Measurements from ENCODE around the gene SNX9.
"Not testable (repeated sequence)": the region's sequence is repeated elsewhere in the genome, so short reads cannot be mapped to it uniquely, and the experiment has no call there.

The SNX9 gene

DNA sequence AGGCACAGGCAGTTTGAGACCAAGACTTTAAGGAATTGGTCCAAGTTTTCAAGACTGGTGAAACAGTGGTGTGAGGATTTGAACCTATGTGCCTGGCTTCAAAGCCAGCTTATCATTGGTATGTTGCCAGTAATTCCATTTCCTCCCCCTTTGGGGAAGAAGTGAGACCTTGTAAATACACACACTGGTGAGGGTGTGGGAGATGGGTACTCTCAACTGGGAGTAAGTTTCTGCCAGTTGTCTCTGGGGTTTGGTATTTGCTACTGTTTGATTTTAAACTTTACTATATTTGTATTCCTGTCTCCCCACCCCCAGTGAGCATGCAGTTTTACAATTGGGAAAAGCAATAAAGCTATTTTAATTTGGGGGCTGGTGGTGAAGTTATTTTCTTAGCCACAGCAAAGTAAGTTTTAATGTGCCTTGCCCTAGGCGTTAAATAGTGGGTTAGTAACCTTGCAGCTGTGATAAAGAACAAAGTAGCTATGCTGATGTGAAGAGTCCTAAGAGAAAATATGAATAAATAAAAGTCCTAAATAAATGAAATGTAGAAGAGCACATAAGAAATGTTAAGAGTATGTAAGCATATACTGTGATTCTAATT, 31.0 kb downstream of the SNX9 start:
- Mint-ChIP-seq H3K4me3 (no peak overlapping the region), H3K4me1 (ENCODE audit: low read depth) (peaks cover 62% of the 10 kb centered on the region), H3K36me3 (ENCODE audit: low read depth) (peaks cover 60% of the 10 kb centered on the region), H3K27me3 (no peaks in the 10 kb centered on the region), H3K9me3 (peaks cover 25% of the 10 kb centered on the region), H3K27ac (no peak overlapping the region)
- no peak for DNase-seq

DNA sequence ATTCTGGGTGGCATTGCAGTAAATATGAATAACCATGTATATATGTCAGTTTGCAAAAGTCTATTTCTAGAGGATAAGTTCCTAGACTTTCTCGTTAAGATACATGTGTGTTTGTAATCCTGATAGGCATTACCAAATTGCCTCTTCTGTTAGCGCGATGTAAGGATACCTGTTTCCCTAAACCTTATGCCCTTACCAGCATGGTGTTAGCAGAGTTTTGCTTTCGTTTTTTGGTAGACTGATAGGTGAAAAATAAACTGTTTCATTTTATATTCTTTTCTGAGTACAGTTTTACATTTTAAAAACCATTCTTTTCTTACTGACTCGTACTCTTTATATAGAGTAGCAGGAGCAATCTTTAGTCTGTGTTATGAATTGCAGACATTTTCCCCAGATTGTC, 32.3 kb downstream of the SNX9 start:
- Mint-ChIP-seq H3K4me3 (no peak overlapping the region), H3K4me1 (ENCODE audit: low read depth) (peaks cover 60% of the 10 kb centered on the region), H3K36me3 (ENCODE audit: low read depth) (peaks cover 52% of the 10 kb centered on the region), H3K27me3 (no peaks in the 10 kb centered on the region), H3K27ac (no peak overlapping the region), H3K9me3 (peaks cover 25% of the 10 kb centered on the region)
- DNase-seq, result no peak

DNA sequence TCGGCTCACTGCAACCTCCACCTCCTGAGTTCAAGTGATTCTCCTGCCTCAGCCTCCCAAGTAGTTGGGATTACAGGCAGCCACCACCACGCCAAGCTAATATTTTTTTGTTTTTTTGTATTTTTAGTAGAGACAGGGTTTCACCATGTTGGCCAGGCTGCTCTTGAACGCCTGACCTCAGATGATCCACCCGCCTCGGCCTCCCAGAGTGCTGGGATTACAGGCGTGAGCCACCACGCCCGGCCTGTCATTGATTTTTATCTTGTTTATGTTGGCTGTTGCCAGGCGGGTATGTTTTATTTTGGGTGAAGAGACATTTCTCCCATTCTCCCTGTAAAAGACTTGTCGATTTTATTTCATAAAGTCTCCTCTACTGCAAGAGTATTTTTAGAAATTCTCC, 32.8 kb downstream of the SNX9 start:
- H3K27me3 Mint-ChIP-seq, H3K4me3 Mint-ChIP-seq, DNase-seq, H3K27ac Mint-ChIP-seq: not testable (repeated sequence)
- Mint-ChIP-seq H3K4me1 (ENCODE audit: low read depth) (peaks cover 65% of the 10 kb centered on the region), H3K9me3 (peaks cover 25% of the 10 kb centered on the region), H3K36me3 (ENCODE audit: low read depth) (peaks cover 52% of the 10 kb centered on the region)

DNA sequence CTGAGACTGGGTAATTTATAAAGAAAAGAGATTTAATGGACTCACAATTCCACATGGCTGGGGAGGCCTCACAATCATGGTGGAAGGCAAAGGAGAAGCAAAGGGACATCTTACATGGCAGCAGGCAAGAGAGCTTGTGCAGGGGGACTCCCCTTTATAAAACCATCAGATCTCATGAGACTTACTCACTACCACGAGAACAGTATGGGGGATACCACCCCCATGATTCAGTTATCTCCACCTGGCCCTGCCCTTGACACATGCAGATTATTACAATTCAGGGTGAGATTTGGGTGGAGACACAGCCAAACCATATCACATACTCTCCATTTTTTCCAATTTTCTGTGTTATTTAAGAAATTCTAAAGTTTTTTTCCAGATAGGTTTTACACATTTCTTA, 35.6 kb downstream of the SNX9 start:
- H3K4me3 Mint-ChIP-seq, H3K27ac Mint-ChIP-seq, H3K27me3 Mint-ChIP-seq, DNase-seq: not testable (repeated sequence)
- Mint-ChIP-seq H3K4me1 (ENCODE audit: low read depth) (peaks cover 75% of the 10 kb centered on the region), H3K9me3 (peaks cover 11% of the 10 kb centered on the region), H3K36me3 (ENCODE audit: low read depth) (peaks cover 34% of the 10 kb centered on the region)

DNA sequence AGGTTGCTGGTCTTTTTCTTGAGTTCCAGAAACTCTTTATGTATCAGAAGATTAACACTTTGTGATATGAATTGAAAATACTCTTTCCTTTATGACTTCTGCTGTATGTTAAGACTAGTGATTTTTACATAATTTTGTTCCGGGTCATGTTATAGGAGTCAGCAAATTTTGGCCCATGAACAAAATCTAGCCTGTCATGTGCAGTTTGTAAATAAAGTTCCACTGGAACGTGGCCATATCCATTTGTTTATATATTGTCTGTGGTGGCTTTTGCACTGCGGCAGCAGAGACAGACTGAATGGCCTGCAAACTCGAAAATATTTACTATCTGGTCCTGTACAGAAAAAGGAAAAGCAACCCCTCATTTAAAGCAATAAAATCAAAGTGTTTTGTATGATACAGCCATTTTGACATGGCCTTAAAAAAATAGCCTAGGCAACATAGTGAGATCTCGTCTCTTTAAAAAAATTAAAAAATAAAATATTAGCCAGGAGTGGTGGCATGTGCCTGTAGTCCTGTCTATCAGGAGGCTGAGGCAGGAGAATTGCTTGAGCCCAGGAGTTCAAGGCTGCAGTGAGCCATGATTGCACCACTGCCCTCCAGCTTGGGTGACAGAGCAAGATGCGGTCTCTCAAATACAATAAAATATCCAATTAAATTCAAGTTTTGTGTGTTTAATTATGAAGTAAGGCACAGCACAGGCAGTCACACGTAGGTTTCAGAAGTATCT, 36.9 kb downstream of the SNX9 start:
- no peak overlapping the region for H3K4me3 Mint-ChIP-seq
- peaks cover 33% of the 10 kb centered on the region for H3K36me3 Mint-ChIP-seq (ENCODE audit: low read depth)
- DNase-seq, result no peak
- H3K9me3 Mint-ChIP-seq, result peaks cover 7% of the 10 kb centered on the region
- peak overlapping the region; percentile 44 for H3K27ac Mint-ChIP-seq
- H3K27me3 Mint-ChIP-seq, result no peaks in the 10 kb centered on the region
- H3K4me1 Mint-ChIP-seq (ENCODE audit: low read depth), result peaks cover 73% of the 10 kb centered on the region

DNA sequence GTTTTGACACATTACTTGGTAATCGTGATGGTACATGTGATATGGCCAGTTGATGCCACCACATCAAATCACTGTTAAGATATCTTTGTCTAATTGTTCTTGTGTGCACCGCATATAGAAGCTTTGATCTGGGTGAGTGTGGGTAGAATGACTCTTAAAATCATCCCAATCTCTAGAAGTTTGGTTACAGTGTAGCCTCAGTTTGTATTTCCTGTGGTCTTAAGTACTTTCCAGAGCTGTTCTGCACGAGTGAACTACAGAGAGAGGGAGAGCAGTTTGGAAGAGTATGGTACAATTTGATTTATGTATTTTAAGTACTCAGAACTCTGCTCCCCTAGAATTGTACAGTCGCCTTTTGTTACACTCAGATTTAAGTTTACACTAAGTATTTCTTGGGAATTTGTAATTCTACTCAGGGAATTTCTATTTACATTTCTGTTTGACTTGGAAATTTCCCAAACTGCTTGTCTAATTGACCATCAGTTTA, 37.5 kb downstream of the SNX9 start:
- H3K9me3 Mint-ChIP-seq, result peaks cover 6% of the 10 kb centered on the region
- peaks cover 34% of the 10 kb centered on the region for H3K36me3 Mint-ChIP-seq (ENCODE audit: low read depth)
- peaks cover 70% of the 10 kb centered on the region for H3K4me1 Mint-ChIP-seq (ENCODE audit: low read depth)
- peak overlapping the region; percentile 44 for H3K27ac Mint-ChIP-seq
- no peak overlapping the region for H3K4me3 Mint-ChIP-seq
- DNase-seq, result no peak
- no peaks in the 10 kb centered on the region for H3K27me3 Mint-ChIP-seq

DNA sequence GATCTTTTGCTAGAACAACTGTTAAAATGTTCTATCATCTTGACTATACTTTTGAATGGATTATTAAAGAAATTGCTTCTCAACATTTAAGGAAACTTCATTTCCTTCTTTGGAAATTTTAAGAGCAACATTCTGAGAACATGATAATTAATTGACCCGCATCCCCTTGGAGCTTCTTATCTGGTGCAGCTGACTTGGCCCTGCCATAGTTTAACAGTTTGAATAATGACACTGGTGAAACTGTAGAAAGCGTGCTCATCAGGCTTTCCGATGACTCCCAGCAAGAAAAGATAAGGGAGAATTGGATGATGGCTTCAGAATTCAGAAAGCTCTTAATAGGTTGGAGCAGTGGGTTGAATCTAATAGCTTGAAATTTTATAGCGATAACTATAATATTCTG, 38.1 kb downstream of the SNX9 start:
- H3K36me3 Mint-ChIP-seq (ENCODE audit: low read depth), result peaks cover 32% of the 10 kb centered on the region
- no peak overlapping the region for H3K27ac Mint-ChIP-seq

DNA sequence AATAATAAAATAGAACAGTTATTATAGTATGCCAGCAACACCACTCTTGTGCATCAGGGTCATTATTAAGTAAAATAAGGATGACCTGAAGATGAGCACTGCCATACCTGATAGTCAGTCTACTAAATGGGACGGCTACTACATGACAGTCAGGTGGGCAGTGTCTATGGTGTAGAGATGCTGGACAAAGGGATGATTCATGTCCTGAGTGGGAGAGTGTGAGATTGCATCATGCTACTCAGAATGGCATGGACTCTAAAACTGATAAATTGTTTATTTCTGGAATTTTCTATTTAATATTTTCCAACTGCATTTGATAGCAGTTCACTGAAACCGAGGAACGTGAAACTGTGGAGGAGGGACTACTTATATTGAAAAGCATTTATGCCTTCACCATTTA, 38.8 kb downstream of the SNX9 start:
- peaks cover 6% of the 10 kb centered on the region for H3K9me3 Mint-ChIP-seq
- H3K36me3 Mint-ChIP-seq (ENCODE audit: low read depth), result peaks cover 31% of the 10 kb centered on the region
- H3K4me1 Mint-ChIP-seq (ENCODE audit: low read depth), result peaks cover 73% of the 10 kb centered on the region
- H3K27ac Mint-ChIP-seq, result no peak overlapping the region
- H3K4me3 Mint-ChIP-seq, result no peak overlapping the region
- no peaks in the 10 kb centered on the region for H3K27me3 Mint-ChIP-seq
- no peak for DNase-seq

More for the DNA sequence above, 38.1 kb downstream of the SNX9 start:
- Mint-ChIP-seq H3K27me3 (no peaks in the 10 kb centered on the region), H3K4me1 (ENCODE audit: low read depth) (peaks cover 73% of the 10 kb centered on the region), H3K4me3 (no peak overlapping the region), H3K9me3 (peaks cover 6% of the 10 kb centered on the region)
- DNase-seq, result no peak

DNA sequence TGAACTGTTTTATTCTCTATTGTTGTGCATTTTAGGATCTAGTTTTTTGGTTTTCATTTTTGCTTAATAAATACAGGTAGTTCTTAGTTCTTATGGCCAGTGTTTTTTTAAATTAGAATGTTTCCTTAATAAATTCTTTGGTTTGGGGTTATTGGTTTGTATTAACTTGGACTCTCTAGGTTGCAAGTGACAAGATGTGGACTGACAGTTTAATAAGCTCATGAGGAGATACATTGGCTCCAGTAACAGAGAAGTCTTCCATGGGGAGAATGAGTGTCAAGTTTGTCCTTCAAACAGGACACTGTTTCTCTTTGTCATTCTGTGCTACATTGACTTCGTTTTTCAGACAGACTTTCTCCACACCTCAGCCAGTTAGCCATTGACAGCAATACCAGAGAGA, 39.7 kb downstream of the SNX9 start:
- Mint-ChIP-seq H3K36me3 (ENCODE audit: low read depth) (peaks cover 29% of the 10 kb centered on the region), H3K27me3 (no peaks in the 10 kb centered on the region), H3K27ac (no peak overlapping the region), H3K4me1 (ENCODE audit: low read depth) (peaks cover 80% of the 10 kb centered on the region), H3K9me3 (peaks cover 6% of the 10 kb centered on the region), H3K4me3 (no peak overlapping the region)
- no peak for DNase-seq

DNA sequence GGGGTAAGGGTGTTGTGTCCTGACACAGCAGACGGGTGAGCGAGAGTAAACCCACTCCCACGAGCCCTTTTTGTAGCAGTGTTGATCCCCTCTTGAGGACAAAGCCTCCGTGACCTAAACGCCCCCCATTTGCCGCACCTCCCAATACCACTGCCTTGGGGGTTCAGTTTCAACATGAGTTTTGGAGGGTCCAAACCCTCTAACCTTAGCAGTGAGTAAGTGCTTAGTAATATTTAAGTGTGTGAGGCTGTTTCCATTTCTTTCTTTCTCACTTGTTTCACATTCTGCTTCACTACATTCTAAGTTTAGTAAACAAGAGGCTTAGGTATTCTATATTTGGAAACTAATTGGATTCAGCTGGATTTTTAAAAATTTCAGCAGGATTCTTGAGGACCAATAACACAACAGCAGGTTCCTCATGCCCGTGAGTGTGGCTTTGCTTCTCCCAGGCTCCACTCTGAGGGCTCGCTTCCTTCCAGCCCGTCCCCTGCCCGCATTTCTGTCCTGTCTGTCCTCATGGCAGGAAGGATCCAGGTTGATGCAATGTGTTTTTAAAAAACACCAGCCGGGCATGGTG, 41.2 kb downstream of the SNX9 start:
- Mint-ChIP-seq H3K9me3 (peaks cover 2% of the 10 kb centered on the region), H3K27ac (no peak overlapping the region), H3K36me3 (ENCODE audit: low read depth) (peaks cover 17% of the 10 kb centered on the region), H3K4me1 (ENCODE audit: low read depth) (peaks cover 69% of the 10 kb centered on the region), H3K4me3 (no peak overlapping the region), H3K27me3 (no peaks in the 10 kb centered on the region)
- DNase-seq, result peak; percentile 49

DNA sequence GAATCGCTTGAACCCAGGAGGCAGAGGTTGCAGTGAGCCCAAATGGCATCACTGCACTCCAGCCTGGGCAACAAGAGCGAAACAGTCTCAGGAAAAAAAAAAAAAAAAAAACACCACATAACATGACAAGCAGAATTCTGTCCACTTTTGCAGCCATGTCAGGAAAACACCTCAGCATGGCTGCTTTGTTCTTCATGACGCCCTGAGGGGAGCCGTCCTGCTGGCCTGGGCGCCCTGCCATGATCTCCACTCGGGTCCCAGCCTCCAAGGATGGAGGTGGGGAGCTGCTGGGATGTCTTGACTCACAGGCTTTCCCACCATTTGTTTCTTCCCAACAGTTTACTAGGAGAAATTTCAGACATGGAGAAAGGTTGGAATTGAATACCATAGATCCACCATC, 42.2 kb downstream of the SNX9 start:
- Mint-ChIP-seq H3K9me3 (peaks cover 2% of the 10 kb centered on the region), H3K27ac (no peak overlapping the region), H3K36me3 (ENCODE audit: low read depth) (peaks cover 17% of the 10 kb centered on the region), H3K27me3 (no peaks in the 10 kb centered on the region), H3K4me3 (no peak overlapping the region), H3K4me1 (ENCODE audit: low read depth) (peaks cover 60% of the 10 kb centered on the region)
- no peak for DNase-seq

DNA sequence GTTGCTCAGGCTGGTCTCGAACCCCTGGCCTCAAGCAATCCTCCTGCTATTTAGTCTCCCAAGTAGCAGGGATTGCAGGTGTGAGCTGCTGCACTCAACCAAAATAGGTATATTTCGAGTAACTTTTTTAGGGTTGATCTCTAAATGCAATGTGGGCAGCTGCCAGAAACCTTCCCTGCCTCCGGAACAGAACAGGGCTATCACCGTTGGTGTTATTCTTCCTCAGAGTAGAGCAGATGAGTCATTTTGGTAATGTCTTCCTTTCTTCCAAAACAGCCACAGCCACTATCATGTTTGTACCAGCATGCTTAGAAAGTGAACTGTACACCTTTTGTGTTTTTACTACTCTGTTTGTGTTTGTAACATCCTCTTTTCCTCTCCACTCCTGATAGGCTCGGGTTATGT, 44.1 kb downstream of the SNX9 start:
- H3K4me3 Mint-ChIP-seq, result no peak overlapping the region
- peaks cover 45% of the 10 kb centered on the region for H3K4me1 Mint-ChIP-seq (ENCODE audit: low read depth)
- no peak for DNase-seq
- peak overlapping the region; percentile 35 for H3K27ac Mint-ChIP-seq
- peaks cover 2% of the 10 kb centered on the region for H3K9me3 Mint-ChIP-seq
- H3K36me3 Mint-ChIP-seq (ENCODE audit: low read depth), result peaks cover 17% of the 10 kb centered on the region
- H3K27me3 Mint-ChIP-seq, result no peaks in the 10 kb centered on the region

DNA sequence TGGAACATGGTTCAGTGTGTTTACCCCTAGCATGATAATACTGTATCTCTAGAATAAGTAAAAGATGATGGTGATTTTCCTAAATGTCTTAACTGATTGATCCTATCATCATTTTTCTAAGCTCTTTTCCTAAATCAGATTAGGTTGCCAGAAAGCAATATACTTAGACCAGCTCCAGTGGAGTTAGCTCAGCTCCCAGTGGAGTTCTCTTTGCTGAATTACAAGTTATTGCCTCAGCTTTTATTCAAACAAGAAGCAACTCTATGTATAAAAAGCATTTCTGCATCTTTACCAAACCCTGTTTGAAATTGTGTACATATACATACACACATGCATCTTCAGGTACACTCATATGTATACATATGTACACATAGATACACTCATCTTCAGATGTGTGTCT, 44.9 kb downstream of the SNX9 start:
- no peak overlapping the region for H3K27ac Mint-ChIP-seq
- H3K4me3 Mint-ChIP-seq, result no peak overlapping the region
- peaks cover 24% of the 10 kb centered on the region for H3K36me3 Mint-ChIP-seq (ENCODE audit: low read depth)
- peaks cover 2% of the 10 kb centered on the region for H3K9me3 Mint-ChIP-seq
- H3K27me3 Mint-ChIP-seq, result no peaks in the 10 kb centered on the region
- DNase-seq, result no peak
- peaks cover 44% of the 10 kb centered on the region for H3K4me1 Mint-ChIP-seq (ENCODE audit: low read depth)

DNA sequence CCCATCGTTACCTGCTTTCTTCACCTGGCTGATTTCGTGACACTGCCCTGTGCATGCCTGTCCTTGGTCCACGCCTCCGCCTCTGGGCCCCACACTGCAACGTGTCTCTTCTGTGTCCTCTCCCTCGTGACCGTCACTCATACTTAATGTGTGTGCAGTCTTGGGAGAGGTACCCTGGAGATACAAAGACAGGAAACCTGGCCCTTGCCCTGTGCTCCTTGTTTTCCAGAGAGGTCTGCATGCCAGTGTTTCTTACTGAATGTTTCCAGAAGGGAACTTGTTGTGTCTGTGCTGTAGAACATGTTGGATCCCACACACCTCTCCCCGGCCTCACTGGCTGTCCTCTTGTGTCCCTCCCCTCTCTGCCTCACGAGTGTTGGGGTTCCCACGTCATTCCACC, 45.8 kb downstream of the SNX9 start:
- Mint-ChIP-seq H3K27me3 (no peaks in the 10 kb centered on the region), H3K4me3 (no peak overlapping the region), H3K27ac (no peak overlapping the region), H3K9me3 (no peaks in the 10 kb centered on the region), H3K36me3 (ENCODE audit: low read depth) (peaks cover 23% of the 10 kb centered on the region), H3K4me1 (ENCODE audit: low read depth) (peaks cover 40% of the 10 kb centered on the region)
- no peak for DNase-seq

DNA sequence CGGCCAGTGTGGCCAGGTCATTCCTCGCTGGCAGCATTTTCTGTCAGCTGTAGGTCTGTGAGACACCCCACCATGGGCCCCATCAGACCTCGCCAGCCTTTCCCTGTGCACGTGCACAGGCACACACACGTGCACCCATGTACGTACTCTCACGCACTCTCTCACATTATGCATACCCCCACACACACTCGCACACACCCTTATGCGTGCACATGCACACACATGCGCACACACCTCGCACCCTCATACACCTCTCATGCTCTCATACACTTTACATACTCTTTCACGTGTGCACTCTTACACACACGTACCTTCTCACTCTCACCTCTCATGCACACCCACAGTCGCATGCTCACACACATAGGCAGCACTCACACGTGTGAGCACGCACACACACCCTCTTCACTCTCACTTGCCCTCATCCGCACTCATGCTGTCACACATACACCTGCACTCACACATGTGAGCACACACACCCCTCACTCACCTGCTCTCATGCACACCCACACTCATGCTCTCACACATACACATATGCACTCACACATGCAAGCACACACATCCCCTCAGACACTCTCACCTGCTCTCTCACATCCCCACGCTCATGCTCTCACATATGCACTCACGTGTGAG, 46.7 kb downstream of the SNX9 start:
- no peak overlapping the region for H3K4me3 Mint-ChIP-seq

More for the DNA sequence above, 46.7 kb downstream of the SNX9 start:
- no peak for DNase-seq
- H3K36me3 Mint-ChIP-seq (ENCODE audit: low read depth), result peaks cover 25% of the 10 kb centered on the region
- no peak overlapping the region for H3K27ac Mint-ChIP-seq
- H3K27me3 Mint-ChIP-seq, result no peaks in the 10 kb centered on the region
- H3K4me1 Mint-ChIP-seq (ENCODE audit: low read depth), result peaks cover 37% of the 10 kb centered on the region
- H3K9me3 Mint-ChIP-seq, result no peaks in the 10 kb centered on the region
